Ovary (tissue), 10 donors: ENCODE results near the gene PSMB3. TPM values are rescaled to one million over a fixed set of nuclear protein-coding genes. Genes with fewer than 3 reads are reported as not detected.
A peak's percentile ranks its signal among the peaks of the same experiment; 100 is the strongest.

ENCODE experiments used
- DNase-seq, 5 donors: peaks; one replicate each; pipeline ENCODE4 v3.0.0-alpha.2; 2019 to 2020
- H3K27ac ChIP-seq, 2 donors: fragments of 200-600 bp; one replicate each; pipeline versions ENCODE4 v1.5.1 to v1.8.0; 2019 to 2022
- H3K27me3 ChIP-seq: fragments of 200-600 bp; one replicate; pipeline ENCODE4 v1.8.0; 2022
- H3K36me3 ChIP-seq: fragments of 200-600 bp; sonication (generic); one replicate; pipeline ENCODE4 v1.5.1; 2019
- H3K4me1 ChIP-seq: one replicate; pipeline ENCODE4 v1.8.1; 2013; ENCODE audit warnings: mild to moderate bottlenecking, moderate library complexity; ENCODE audit not compliant: insufficient read depth
- H3K4me3 ChIP-seq: fragments of 200-600 bp; sonication (generic); one replicate; pipeline ENCODE4 v1.5.1; 2017
- H3K9me3 ChIP-seq, 2 donors: fragments of 200-600 bp in 1 of 2; sonication (generic) in 1 of 2; one replicate each; pipeline versions ENCODE4 v1.5.1 to v1.8.1; 2013 to 2019; ENCODE audit warnings: mild to moderate bottlenecking in 1 of 2, moderate library complexity in 1 of 2
- EP300 ChIP-seq: sonication (generic); formaldehyde crosslinking; IDR thresholded peaks from one replicate; pipeline ENCODE4 v1.6.1; 2017; ENCODE audit warnings: antibody characterized with exemption
- POLR2A ChIP-seq: fragments of 450-650 bp; IDR thresholded peaks from one replicate; pipeline ENCODE4 v1.6.1; 2017; ENCODE audit warnings: antibody characterized with exemption, mild to moderate bottlenecking, moderate library complexity
- WGBS, 3 donors: extraction: QIAGEN DNeasy Blood & Tissue Kit in 1 of 3; methylation state at CpG; one replicate each; pipeline versions ENCODE4 v1.1.5 to v1.1.7; 2013 to 2017; 5-methylcytosine and 5-hydroxymethylcytosine counted together
- intact Hi-C, 4 donors: fragments of 100-400 bp; cut with DNase I; formaldehyde crosslinking; loops; one replicate each; pipeline versions ENCODE4 v1.11.0 to v1.15.1; 2022 to 2023
- long read RNA-seq, 3 donors: library from polyadenylated mRNA in 2 of 3; unstranded in 2 of 3; transcript quantifications; one replicate each; pipeline ENCODE4 v2.0.0 and lab custom pipeline, GENCODE V29; 2021 to 2026
- polyA plus RNA-seq, 2 donors: library from polyadenylated mRNA; stranded (reverse); fragments of 200-250 nt in 1 of 2; fragments of 350-450 nt in 1 of 2; fragmentation: Illumina TruSeq in 1 of 2; extraction: RNeasy Lipid Tissue Mini Kit (QIAGEN cat#74804) in 1 of 2; gene quantifications; one replicate each; pipeline ENCODE4 v1.2.3, GENCODE V29; 2013 to 2014
- total RNA-seq, 7 donors: library from RNA; depleted of rRNA in 2 of 7; stranded (reverse); fragments of >200 nt in 2 of 7; fragmentation: NEBNext Ultra II Directional in 3 of 7; extraction: Animal tissue kit (Norgen Biotek cat#: 25700) in 3 of 7; gene quantifications; one replicate each; pipeline versions ENCODE4 v1.1.0 to v1.2.4, GENCODE V29; 2016 to 2023
- TF ChIP-seq, protein P1 (sequence below), 3 donors: fragments of 450-650 bp in 2 of 3; fragments of 200-600 bp in 1 of 3; IDR thresholded peaks; one replicate each; pipeline versions ENCODE4 v1.5.1 to v1.8.0; 2016 to 2022; ENCODE audit warnings: antibody characterized with exemption in 3 of 3, mild to moderate bottlenecking in 1 of 3
- donor health status: DM: no; HTN: no; CAD: no; lungs with moderate emphysema.
- donor health status: DM: no; HTN: no; CAD: no.
- donor health status: Bipolar disorder and iron deficiency.
- donor health status: DM: yes; HTN: yes; CAD: no.
- donor health status: DM: no; HTN: no; CAD: no.
- donor health status: DM: yes; HTN: yes; CAD: no.

The PSMB3 gene
- total RNA-seq (100 to 1,000 TPM in 3 of 7 donors, 10 to 100 TPM in 4; 77.0 to 145 (median 82.0) TPM), polyA plus RNA-seq (100 to 1,000 TPM; 106 to 138 TPM)
- long read RNA-seq, donor 1, transcript PSMB3-211 (6 exons, 773 nt), result major isoform, 24 of 31 reads
- long read RNA-seq, donor 1, partial matches to known transcripts, result 3 of 31 reads
- long read RNA-seq, donor 1, other reads (novel, unspliced or antisense), result 1 of 31 reads
- long read RNA-seq, donor 2, transcript PSMB3-211 (6 exons, 773 nt), result major isoform, 57 of 68 reads
- long read RNA-seq, donor 2, partial matches to known transcripts, result 5 of 68 reads
- long read RNA-seq, donor 2, other reads (novel, unspliced or antisense), result 0 of 68 reads
- long read RNA-seq, donor 3, transcript PSMB3-211 (6 exons, 773 nt), result major isoform, 65 of 70 reads
- long read RNA-seq, donor 3, partial matches to known transcripts, result 1 of 70 reads
- long read RNA-seq, donor 3, other reads (novel, unspliced or antisense), result 2 of 70 reads

DNA sequence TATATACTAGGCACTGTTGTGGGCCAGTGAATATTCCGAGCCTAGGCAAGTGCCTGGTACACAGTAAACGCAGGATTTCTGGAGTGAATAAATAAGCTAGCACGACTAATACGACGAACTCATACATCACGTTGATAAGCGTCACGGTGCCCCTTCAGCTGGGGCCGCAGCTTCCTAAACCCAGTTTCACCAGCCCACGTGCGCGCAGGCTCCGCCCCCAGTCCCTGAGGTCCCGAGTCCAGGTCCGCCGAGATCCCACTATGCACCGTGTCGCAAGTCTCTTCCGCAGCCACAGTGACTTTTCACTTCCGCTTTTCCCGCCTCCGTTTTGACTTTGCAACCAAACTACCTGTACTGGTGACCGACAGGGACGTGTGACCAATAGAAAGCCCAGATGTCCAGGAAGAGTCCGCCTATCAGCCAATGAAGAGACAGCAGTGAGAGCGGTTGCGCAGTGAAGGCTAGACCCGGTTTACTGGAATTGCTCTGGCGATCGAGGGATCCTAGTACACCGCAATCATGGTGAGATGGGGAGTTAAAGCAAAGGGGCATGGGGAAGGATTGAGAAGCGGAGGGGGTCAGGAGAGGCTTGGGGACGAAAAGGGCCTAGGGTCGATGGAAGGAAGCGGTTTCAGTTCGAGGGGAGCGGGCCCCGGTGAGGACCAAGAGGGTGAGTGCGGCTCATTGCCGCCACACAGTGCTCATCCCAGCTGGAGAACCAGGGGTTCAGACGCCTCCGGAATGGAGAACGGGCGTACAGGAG is at the start of gene PSMB3:
PSMB3 (plus strand) TSS at position 434 of the 763 bp plus-strand sequence; CDS start at position 520, 86 bp downstream.
- TF ChIP-seq POLR2A, result peak; percentile 53
- no peak for TF ChIP-seq EP300
- TF ChIP-seq, protein P1, sequence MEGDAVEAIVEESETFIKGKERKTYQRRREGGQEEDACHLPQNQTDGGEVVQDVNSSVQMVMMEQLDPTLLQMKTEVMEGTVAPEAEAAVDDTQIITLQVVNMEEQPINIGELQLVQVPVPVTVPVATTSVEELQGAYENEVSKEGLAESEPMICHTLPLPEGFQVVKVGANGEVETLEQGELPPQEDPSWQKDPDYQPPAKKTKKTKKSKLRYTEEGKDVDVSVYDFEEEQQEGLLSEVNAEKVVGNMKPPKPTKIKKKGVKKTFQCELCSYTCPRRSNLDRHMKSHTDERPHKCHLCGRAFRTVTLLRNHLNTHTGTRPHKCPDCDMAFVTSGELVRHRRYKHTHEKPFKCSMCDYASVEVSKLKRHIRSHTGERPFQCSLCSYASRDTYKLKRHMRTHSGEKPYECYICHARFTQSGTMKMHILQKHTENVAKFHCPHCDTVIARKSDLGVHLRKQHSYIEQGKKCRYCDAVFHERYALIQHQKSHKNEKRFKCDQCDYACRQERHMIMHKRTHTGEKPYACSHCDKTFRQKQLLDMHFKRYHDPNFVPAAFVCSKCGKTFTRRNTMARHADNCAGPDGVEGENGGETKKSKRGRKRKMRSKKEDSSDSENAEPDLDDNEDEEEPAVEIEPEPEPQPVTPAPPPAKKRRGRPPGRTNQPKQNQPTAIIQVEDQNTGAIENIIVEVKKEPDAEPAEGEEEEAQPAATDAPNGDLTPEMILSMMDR (IDR thresholded peaks at IDR 0.05), result no peak
- WGBS, 3 donors, result 0% methylated on average over 44 of the region's 44 CpGs
- Histone ChIP-seq H3K4me1 (peaks cover 2% of the 10 kb centered on the region), H3K27me3 (no peaks in the 10 kb centered on the region), H3K27ac (peak within 1 kb of the TSS in 1 of 2 donors; percentile 73), H3K4me3 (peak within 1 kb of the TSS; percentile 98), H3K9me3 (no peaks in the 10 kb centered on the region), H3K36me3 (no peaks in the 10 kb centered on the region)
- intact Hi-C loops, result loop anchor here in 2 of 4 donors (5.0 to 10.0 kb wide), 3 partner anchors 50 to 402 kb away; partner anchors contain the start of genes PLXDC1 (in 1 of the 2) and SOCS7 (in 1 of the 2)
- DNase-seq, result peak; percentile 93 to 98 (median 95)

GRCh38 chr17:38702916-38703741 is 49.4 kb upstream of the PSMB3 start:
- no peak for DNase-seq
- Histone ChIP-seq H3K9me3 (no peaks in the 10 kb centered on the region), H3K4me1 (peaks cover 13% of the 10 kb centered on the region), H3K27ac (peak overlapping the region; percentile 49 to 93), H3K36me3 (no peaks in the 10 kb centered on the region), H3K27me3 (no peaks in the 10 kb centered on the region), H3K4me3 (peak overlapping the region; percentile 86)
- intact Hi-C loops, result loop anchor here in 1 of 4 donors (5.0 kb wide), 1 partner anchor 49 kb away; the partner anchor contains the start of gene PSMB3
- no peak for TF ChIP-seq POLR2A
- TF ChIP-seq EP300, result no peak
- TF ChIP-seq, protein P1 (IDR thresholded peaks at IDR 0.05), result no peak
- 1 to 2% (median 1%) methylated on average over 55 of the region's 55 CpGs for WGBS, 3 donors

GRCh38 chr17:38703742-38704605 is 48.6 kb upstream of the PSMB3 start:
- 0 to 1% (median 1%) methylated on average over 48 to 50 of the region's 50 CpGs for WGBS, 3 donors
- TF ChIP-seq, protein P1 (IDR thresholded peaks at IDR 0.05), result no peak
- no peak for TF ChIP-seq EP300
- TF ChIP-seq POLR2A, result peak; percentile 64
- Histone ChIP-seq H3K36me3 (no peaks in the 10 kb centered on the region), H3K27me3 (no peaks in the 10 kb centered on the region), H3K4me1 (peaks cover 13% of the 10 kb centered on the region), H3K9me3 (no peaks in the 10 kb centered on the region), H3K4me3 (peak overlapping the region; percentile 86), H3K27ac (peak overlapping the region; percentile 90 to 93)
- intact Hi-C loops, result loop anchor here in 1 of 4 donors (5.0 kb wide), 1 partner anchor 48 kb away; the partner anchor contains the start of gene PSMB3
- peak; percentile 94 to 96 (median 94) for DNase-seq
